Measurements from ENCODE around the gene C1GALT1. TPM values are rescaled to one million over a fixed set of nuclear protein-coding genes. Genes with fewer than 3 reads are reported as not detected.
"Not testable (repeated sequence)": the region's sequence is repeated elsewhere in the genome, so short reads cannot be mapped to it uniquely, and the experiment has no call there.

The C1GALT1 gene
- total RNA-seq, 2 experiments from 2014 or later, result 40.9 to 41.9 TPM

DNA sequence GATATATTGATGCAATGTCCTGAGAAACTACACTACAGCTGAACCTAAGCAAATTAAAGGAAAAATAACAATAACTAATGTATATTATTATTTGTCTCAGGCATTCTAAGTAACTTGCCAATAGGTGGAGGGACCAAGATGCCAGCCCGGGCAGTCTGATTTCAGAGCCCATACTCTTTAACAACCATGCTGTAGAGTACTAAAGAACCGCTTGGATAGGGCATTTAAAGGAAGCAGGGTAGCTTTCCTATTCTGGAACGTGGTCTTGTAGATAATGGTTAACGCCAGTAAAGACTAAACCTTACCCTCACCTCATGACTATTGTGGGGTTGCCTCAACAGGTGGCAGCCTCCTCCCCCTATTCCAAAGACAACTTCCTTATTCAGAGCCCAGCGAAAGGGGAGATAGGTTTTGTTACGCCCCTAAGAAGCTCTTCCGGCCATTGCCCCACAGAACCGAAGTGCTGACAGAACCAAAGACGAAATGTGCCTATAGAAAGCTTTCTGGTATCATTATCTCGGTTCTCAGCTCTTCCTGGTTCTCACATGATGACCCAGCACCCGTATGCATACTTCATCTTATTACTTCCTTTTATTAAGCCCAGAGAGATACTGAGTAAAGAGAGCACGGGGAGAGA is 707 bp upstream of the C1GALT1 start:
- H3K27ac Mint-ChIP-seq, result peak overlapping the region; percentile 97
- no peaks in the 10 kb centered on the region for H3K9me3 Mint-ChIP-seq
- peaks cover 14% of the 10 kb centered on the region for H3K4me1 Mint-ChIP-seq
- H3K27me3 Mint-ChIP-seq, result no peaks in the 10 kb centered on the region
- DNase-seq, result peak; percentile 38
- H3K36me3 Mint-ChIP-seq, result peaks cover 11% of the 10 kb centered on the region
- H3K4me3 Mint-ChIP-seq, result peak overlapping the region; percentile 88

DNA sequence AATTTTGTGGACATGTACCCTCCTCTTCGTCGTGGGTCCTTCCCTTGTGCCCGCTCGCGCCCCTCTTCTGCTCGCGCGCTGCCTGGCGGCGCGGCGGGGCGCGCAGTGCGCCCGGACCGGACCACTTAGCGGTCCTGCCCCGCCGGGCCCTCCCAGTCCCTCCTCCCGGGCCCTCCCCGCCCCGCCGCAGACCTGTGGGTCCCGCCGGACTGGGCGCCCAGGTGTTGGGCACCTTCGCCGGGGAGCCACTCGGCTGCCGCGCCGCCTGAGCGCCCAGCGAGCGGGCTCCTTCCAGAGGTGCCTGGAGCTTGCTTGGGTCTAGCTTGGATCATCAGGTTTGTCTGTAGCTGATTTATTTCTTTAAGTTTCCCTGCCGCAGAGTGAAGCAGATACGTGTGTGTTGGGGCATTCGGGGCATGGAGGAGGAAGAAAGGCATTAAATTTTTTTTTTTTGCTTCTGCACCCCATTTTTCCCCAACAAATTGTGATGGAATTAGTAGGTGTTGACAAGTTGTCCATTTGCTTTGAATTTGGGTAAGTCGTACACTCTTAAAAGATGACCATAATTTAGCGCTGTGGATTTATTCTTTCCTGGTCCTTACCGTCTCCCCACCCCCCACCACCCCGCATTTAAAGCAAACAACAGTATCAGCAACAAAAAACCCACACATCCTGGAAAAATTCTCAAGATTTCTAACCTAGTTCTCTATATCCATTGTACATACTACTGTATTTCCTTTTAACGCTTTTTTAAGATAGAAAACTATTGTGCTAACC is 905 bp downstream of the C1GALT1 start:
- Mint-ChIP-seq H3K9me3 (no peaks in the 10 kb centered on the region), H3K4me3 (peak overlapping the region; percentile 88), H3K36me3 (peaks cover 11% of the 10 kb centered on the region), H3K27me3 (no peaks in the 10 kb centered on the region), H3K27ac (peak overlapping the region; percentile 97), H3K4me1 (peaks cover 9% of the 10 kb centered on the region)
- peak; percentile 65 for DNase-seq

DNA sequence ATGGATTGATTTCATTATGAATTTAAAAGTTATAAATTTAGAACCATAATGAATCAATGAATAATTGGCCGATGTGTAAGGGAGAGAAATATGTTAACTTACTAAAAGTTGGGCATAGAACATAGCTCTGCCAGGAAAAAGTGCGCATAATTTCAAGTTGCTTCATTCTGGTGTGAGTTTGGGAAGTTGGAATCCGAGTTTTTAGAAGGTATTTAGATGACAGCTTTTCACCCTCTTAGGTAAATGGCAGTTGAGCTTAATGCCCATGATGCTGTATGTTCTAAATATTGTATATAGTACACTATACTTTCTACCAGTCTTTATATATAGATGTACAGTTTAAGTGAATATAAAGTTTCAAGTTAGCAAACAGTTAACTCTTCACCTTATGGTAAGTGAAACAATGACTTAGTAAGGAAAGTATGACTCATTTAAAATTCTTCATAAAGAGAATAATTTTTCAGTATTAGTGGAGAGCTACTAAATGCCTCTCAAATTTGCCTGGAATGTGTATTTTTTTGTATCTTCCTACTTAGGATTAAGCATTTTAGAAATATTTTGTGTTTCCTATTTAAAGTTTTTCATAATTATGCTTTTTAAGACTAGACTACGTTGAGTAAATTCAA is 1.6 kb downstream of the C1GALT1 start:
- no peaks in the 10 kb centered on the region for H3K27me3 Mint-ChIP-seq
- DNase-seq, result no peak
- H3K27ac Mint-ChIP-seq, result peak overlapping the region; percentile 90
- H3K4me1 Mint-ChIP-seq, result peaks cover 11% of the 10 kb centered on the region
- H3K4me3 Mint-ChIP-seq, result peak overlapping the region; percentile 88
- H3K36me3 Mint-ChIP-seq, result peaks cover 11% of the 10 kb centered on the region
- no peaks in the 10 kb centered on the region for H3K9me3 Mint-ChIP-seq

DNA sequence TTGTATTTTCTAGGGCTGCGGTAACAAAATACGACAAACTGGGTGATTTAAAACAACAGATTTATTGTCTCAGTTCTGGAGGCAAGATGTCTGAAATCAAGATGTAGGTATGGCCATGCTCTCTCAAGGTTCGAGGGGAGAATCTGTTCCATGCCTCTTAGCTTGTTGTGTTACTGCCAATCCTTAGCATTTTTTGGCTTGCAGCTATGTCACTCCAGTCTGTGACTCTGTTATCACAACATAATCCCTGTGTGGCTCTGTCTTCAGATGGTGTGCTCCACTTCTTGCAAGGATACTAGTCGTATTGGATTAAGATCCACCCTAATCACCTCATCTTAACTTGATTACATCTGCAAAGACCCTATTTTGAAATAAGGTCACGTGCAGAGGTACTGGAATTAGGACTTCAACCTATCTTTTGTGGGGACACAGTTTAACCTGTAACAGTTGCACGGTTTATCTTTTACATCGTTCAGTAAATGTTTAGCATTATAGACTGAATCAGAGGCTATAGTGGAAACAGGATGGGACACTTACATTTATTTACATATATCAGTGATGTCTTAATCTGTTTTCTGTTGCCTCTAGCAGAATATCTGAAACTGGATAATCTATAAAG is 3.1 kb downstream of the C1GALT1 start:
- H3K4me3 Mint-ChIP-seq, result no peak overlapping the region
- H3K27me3 Mint-ChIP-seq, result no peaks in the 10 kb centered on the region
- peaks cover 20% of the 10 kb centered on the region for H3K4me1 Mint-ChIP-seq
- no peak for DNase-seq
- H3K9me3 Mint-ChIP-seq, result no peaks in the 10 kb centered on the region
- H3K27ac Mint-ChIP-seq, result no peak overlapping the region
- H3K36me3 Mint-ChIP-seq, result peaks cover 13% of the 10 kb centered on the region

DNA sequence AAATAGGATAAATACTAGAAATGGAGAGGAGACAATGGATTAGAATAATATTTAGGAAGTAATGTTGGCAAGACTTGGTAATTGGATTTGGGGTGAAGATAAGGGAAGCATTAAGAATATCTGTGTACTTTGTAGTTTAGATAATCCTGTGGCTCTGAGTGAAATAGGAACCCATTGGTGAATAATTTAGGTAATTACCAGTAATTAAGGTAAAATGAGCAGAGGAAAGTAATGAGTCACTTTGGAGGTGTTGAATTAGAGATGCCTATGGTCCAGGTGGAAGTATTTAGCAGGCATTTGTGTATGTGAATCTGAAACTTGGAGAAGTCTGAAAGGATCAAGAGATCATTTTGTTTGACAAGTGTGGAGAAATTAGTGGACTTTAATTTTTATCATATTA is 5.7 kb downstream of the C1GALT1 start:
- Mint-ChIP-seq H3K4me3 (no peak overlapping the region), H3K36me3 (peaks cover 32% of the 10 kb centered on the region), H3K9me3 (peaks cover 12% of the 10 kb centered on the region), H3K27me3 (no peaks in the 10 kb centered on the region), H3K27ac (no peak overlapping the region), H3K4me1 (peaks cover 27% of the 10 kb centered on the region)
- no peak for DNase-seq

DNA sequence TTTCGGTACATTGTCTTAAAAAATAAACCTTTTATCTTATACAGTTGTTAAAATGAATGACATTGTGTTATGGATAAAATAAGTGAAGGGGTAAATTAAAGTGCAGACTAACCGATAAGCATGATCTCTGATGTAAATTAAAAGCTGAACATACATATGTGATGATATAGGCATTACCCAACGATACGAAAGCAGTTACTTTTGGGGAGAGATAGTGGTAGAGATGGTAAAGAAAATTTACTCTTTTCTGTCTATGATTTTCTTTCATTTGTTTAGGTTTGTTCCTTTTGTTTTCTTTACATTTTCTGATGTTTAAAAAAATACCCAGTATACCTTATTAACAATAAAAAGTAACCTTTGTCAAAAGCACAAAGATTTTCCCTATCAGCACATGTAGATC is 6.4 kb downstream of the C1GALT1 start:
- no peak for DNase-seq
- peaks cover 32% of the 10 kb centered on the region for H3K4me1 Mint-ChIP-seq
- H3K27me3 Mint-ChIP-seq, result no peaks in the 10 kb centered on the region
- H3K27ac Mint-ChIP-seq, result no peak overlapping the region
- H3K9me3 Mint-ChIP-seq, result peaks cover 19% of the 10 kb centered on the region
- peaks cover 35% of the 10 kb centered on the region for H3K36me3 Mint-ChIP-seq
- no peak overlapping the region for H3K4me3 Mint-ChIP-seq

DNA sequence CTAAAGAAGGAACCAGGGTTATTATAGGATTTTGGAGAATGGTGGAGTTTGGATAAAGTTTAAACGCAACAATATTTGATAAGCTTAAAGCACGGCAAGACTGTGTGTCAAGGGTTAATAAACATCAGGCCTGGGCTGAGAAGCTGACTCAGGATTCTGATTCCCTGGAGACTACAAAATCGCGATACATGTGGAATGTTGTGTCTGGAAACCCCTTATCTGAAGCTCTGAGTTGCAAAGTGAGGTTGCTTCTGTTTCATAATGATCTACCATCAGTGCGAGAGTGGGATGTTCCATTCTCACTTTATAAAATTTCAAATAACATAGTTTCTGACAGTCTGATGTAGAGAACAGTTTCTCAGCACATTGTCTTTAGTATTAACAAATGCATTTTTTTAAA is 7.8 kb downstream of the C1GALT1 start:
- Mint-ChIP-seq H3K36me3 (peaks cover 34% of the 10 kb centered on the region), H3K27me3 (no peaks in the 10 kb centered on the region), H3K27ac (no peak overlapping the region), H3K9me3 (peaks cover 24% of the 10 kb centered on the region), H3K4me1 (peaks cover 45% of the 10 kb centered on the region), H3K4me3 (no peak overlapping the region)
- DNase-seq, result no peak

DNA sequence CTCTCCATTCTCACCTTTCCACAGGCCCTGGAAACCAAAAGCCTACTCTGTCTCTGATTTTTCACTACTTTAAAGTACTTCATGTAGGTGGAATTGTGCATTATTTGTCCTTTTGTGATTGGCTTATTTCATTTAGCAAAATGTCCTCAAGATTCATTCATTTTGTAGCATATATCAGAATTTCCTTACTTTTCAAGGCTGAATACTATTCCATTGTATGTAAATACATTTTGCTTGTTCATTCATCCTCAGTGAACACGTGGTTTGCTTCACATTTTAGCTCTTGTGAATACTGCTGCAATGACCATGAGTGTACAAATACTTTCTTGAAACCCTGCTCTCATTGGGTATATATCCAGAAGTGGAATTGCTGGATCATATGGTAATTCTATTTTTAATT is 8.8 kb downstream of the C1GALT1 start:
- Mint-ChIP-seq H3K27me3 (no peaks in the 10 kb centered on the region), H3K4me3 (no peak overlapping the region), H3K9me3 (peaks cover 26% of the 10 kb centered on the region), H3K36me3 (peaks cover 32% of the 10 kb centered on the region), H3K27ac (no peak overlapping the region), H3K4me1 (peaks cover 51% of the 10 kb centered on the region)
- DNase-seq, result no peak

DNA sequence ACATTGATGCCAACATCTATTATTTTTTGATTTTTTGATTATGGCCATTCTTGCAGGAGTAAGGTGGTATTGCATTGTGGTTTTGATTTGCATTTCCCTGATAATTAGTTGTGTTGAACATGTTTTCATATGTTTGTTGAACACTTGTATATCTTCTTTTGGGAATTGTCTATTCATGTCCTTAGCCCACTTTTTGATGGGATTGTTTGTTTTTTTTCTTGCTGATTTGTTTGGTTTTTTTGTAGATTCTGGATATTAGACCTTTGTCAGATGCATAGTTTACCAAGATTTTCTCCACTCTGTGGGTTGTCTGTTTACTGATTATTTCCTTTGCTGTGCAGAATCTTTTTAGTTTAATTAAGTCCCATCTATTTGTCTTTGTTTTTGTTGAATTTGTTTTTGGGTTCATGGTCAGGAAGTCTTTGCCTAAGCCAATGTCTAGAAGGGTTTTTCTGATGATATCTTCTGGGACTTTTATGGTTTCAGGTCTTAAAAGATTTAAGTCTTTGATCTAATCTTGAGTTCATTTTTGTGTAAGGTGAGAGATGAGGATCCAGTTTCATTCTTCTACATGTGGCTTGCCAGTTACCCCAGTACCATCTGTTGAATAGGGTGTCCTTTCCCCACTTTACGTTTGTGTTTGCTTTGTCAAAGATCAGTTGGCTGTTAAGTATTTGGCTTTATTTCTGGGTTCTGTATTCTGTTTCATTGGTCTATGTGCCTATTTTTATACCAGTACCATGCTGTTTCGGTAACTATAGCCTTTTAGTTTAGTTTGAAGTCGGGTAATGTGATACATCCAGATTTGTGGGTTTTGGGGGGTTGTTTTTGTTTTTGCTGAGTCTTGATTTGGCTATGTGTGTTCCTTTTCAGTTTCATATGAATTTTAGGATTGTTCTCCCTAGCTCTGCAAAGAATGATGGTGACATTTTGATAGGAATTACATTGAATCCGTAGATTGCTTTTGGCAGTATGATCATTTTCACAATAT is 10.7 kb downstream of the C1GALT1 start:
- H3K27me3 Mint-ChIP-seq, DNase-seq: not testable (repeated sequence)
- peak overlapping the region; percentile 50 for H3K4me3 Mint-ChIP-seq
- peaks cover 57% of the 10 kb centered on the region for H3K4me1 Mint-ChIP-seq
- peaks cover 31% of the 10 kb centered on the region for H3K9me3 Mint-ChIP-seq
- H3K36me3 Mint-ChIP-seq, result peaks cover 47% of the 10 kb centered on the region
- H3K27ac Mint-ChIP-seq, result peak overlapping the region; percentile 54

DNA sequence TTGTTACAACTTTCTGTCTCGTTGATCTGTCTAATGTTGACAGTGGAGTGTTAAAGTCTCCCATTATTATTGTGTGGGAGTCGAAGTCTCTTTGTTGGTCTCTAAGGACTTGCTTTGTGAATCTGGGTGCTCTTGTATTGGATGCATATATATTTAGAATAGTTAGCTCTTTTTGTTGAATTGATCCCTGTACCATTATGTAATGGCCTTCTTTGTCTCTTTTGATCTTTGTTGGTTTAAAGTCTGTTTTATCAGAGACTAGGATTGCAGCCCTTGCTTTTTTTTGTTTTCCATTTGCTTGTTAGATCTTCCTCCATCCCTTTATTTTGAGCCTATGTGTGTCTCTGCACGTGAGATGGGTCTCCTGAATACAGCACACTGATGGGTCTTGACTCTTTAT is 17.2 kb downstream of the C1GALT1 start:
- Mint-ChIP-seq H3K4me1 (peaks cover 66% of the 10 kb centered on the region), H3K36me3 (peaks cover 51% of the 10 kb centered on the region), H3K9me3 (peaks cover 34% of the 10 kb centered on the region)
- not testable (repeated sequence) for H3K27ac Mint-ChIP-seq, H3K27me3 Mint-ChIP-seq, H3K4me3 Mint-ChIP-seq, DNase-seq

DNA sequence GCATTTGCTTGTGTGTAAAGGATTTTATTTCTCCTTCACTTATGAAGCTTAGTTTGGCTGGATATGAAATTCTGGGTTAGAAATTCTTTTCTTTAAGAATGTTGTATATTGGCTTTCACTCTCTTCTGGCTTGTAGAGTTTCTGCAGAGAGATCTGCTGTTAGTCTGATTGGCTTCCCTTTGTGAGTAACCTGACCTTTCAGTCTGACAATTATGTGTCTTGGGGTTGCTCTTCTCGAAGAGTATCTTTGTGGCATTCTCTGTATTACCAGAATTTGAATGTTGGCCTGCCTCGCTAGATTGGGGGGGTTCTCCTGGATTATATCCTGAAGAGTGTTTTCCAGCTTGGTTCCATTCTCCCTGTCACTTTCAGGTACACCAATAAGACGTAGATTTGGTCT is 17.9 kb downstream of the C1GALT1 start:
- peaks cover 31% of the 10 kb centered on the region for H3K9me3 Mint-ChIP-seq
- H3K27ac Mint-ChIP-seq, H3K4me3 Mint-ChIP-seq, H3K27me3 Mint-ChIP-seq, DNase-seq: not testable (repeated sequence)
- H3K36me3 Mint-ChIP-seq, result peaks cover 51% of the 10 kb centered on the region
- peaks cover 65% of the 10 kb centered on the region for H3K4me1 Mint-ChIP-seq

DNA sequence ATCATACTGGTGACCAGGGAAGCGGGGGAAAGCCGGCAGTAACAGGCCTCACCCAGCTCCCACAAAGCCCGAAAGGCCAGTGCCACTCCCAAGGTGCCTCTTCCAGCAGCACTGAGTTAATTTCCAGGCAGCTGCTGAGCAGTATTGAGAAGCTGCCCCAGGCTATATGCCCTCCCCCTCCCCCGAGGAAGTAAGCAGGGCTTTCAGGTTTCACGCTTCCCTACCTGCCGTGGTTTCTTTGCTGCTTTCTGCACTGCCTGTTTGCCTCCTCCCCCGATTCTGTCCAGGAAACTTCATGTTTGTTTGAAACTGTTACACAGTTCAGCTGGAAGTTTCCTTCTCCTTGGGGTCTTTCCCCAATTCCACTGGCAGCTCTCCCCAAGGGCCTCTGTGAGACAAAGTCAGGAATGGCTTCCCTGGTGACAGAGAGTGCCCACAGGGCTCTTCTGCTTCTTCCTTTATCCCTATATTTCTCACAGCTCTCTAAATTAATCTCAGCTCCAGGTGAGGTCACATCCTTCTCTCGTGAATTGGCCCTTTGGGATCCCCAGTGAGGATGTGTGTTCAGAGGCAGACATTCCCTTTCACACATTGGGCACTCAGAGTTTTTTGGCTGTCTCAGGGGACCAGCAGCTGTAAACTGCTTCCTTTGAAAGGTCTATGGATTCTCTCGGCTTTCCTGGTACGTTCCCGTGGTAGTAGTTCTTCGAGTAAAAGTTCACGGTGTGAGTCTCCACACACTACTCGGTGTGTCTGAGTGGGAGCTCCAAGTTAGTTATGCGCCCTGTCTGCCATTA is 19.4 kb downstream of the C1GALT1 start:
- Mint-ChIP-seq H3K4me3 (peak overlapping the region; percentile 65), H3K27ac (peak overlapping the region; percentile 86), H3K36me3 (peaks cover 51% of the 10 kb centered on the region), H3K9me3 (peaks cover 28% of the 10 kb centered on the region), H3K4me1 (peaks cover 65% of the 10 kb centered on the region), H3K27me3 (no peaks in the 10 kb centered on the region)
- peak; percentile 20 for DNase-seq

DNA sequence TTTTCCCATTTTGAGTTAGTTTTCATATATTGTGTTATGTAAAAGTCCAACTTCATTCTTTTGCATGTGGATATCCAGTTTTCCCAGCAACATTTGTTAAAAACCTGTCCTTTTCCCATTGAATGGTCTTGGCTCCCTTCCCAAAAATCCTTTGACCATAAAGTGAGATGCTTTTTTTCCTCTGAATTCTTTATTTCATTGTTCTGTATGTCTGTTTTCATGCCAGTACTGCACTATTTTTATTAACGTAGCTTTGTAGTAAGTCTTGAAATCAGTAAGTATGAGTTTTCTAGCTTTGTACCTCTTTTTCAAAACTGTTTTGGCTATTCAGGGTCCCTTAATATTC is 20.0 kb downstream of the C1GALT1 start:
- Mint-ChIP-seq H3K36me3 (peaks cover 51% of the 10 kb centered on the region), H3K27me3 (no peaks in the 10 kb centered on the region), H3K4me3 (peak overlapping the region; percentile 65), H3K4me1 (peaks cover 71% of the 10 kb centered on the region), H3K9me3 (peaks cover 34% of the 10 kb centered on the region), H3K27ac (peak overlapping the region; percentile 86)
- DNase-seq, result no peak
